GM21360 (cell line): ENCODE results near the gene PKM.
"Not testable (repeated sequence)": the region's sequence is repeated elsewhere in the genome, so short reads cannot be mapped to it uniquely, and the experiment has no call there.

Source experiments
- ATAC-seq: cut with Tn5 transposase; IDR thresholded peaks from one replicate; pipeline ENCODE4 v1.9.1; 2021; ENCODE audit warnings: mild to moderate bottlenecking, moderate library complexity; ENCODE audit not compliant: unreplicated experiment

Gene PKM

DNA sequence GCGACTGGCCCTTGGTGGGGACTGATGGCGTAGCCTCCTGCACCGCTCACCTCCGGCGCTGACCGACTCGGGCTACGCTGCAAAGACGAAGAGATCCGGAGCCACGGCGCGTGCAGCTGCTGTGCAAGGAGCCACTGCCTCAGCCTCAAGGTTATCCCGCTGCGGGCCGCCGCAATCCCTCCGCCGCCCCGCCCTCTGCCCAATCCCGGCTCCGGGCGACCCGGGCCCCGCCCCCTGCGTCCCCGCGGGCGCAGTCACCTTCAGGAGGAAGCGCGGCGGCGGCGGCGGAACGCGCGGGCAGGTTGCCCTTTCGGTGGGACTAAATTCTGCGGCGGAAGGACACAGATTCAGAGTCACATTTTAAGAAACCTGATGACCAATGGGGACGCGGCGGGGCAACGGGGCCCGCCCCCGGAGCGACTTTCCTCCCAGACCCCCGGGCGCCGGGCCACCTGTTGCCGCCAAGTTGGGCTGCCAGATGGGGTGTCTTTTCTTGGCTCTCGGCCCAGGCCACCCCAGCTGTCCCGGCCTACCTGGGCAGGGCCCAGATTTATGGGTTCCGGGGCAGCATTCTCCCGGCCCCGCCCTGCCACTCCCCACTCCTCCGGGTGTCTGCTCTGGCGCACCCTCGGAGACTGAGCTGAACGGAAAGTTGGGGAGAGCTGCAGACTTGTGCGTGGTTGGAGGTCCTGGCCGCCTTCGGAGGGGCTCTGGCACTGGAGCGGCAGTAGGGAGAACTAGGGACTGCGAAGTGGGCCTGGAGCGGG, at the start of gene PKM:
Gene PKM (minus strand): TSS at position 125 of the 767 bp plus-strand sequence. CDS start 12,093 bp downstream, outside the sequence.
- peak; percentile 39 for ATAC-seq

DNA sequence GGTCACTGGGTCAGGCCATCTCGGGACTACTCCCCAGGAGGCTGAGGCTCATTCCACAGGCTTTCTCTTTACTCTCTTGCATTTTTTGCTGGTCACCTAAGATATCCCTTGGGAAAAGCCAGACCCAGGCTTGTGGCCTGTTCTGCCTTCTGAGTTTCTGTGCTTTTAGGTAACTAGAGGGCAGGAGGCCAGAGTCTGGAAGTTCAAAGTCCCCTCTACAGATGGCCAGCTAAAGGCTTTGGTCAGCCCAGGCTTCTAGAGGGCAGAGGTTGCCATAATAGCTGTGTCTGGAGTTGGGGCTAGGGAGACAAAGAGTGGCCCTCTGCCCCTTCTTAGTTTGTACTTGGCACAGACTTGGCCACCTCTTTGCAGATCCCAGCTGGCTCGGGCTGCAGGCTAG, 49.8 kb upstream of the PKM start:
- ATAC-seq: no peak

DNA sequence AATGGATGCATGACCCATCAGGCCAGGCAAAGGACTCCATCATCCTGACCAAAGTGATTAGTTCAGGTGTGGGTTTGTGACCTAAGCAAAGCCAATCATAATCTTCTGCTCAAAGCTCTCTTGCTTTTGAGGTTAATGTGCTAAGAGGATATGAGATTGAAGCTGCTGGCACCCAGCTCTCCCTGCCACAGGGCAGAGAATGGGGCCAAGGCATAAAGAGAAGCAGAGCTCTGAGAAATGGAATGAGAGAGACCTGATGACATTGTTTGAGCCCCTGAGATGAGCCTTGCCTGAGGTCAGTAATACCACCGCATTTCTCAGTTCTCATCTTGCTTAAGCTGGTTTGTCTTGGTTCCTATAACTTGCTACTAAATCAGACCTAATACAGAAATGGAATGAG, 47.7 kb upstream of the PKM start:
- no peak for ATAC-seq

DNA sequence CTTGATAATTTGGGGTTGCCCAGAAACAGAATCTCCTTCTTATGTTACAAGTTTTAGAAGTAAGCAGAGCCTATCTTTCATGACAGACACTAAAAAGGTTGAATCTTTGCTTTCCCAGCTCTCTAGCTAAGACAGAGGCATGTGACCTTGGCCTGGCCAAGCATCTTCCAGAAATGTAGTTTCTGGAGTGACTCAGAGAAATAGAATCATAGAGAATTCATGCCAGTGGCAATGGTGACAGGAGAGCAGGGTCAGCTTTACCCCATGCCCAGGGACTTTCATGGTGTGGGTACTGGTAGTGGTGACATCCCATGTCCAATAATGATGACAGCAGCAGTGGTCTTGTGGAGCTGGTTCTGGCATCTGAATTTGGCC, 45.3 kb upstream of the PKM start:
- no peak for ATAC-seq

DNA sequence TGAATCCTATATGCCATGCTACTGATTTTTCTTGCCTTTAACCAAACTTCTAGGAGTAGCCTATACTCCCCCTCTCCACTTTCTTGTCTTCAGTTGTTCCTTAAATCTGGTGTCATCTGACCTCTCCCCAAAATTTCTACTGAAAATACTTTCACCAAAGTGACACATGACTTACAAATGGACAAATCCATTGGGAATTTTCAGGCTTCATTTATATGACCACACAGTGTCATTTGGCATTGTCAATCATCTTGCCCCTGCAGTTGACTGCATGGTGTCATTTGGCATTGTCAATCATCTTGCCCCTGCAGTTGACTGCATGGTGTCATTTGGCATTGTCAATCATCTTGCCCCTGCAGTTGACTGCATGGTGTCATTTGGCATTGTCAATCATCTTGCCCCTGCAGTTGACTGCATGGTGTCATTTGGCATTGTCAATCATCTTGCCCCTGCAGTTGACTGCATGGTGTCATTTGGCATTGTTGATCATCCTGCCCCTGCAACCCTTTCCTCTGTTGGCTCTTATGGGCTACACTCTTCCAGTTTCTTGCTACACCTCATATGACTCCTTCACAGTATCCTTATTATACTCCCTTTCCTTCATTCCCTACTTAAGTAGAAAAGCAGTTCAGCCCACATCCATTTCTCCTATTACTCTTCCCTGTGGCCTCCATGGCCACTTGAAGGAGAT, 44.8 kb upstream of the PKM start:
- ATAC-seq: not testable (repeated sequence)

DNA sequence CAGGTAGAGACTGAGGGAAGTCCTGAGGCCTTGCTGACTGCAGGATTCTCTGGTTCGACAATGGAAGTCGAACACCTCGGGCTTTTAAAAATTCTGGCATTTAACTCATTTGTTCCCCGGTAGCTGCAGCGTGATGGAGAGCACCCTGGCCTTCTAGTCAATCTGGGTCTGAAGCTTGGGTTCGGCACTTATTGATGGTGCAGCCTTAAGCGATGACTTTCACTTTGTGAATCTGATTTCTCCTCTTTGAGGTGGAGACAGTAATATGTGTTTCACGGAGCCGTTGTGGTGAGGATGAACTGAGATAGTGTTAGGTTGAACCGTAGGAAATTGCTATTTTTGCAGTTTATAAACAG, 42.0 kb upstream of the PKM start:
- ATAC-seq: no peak

DNA sequence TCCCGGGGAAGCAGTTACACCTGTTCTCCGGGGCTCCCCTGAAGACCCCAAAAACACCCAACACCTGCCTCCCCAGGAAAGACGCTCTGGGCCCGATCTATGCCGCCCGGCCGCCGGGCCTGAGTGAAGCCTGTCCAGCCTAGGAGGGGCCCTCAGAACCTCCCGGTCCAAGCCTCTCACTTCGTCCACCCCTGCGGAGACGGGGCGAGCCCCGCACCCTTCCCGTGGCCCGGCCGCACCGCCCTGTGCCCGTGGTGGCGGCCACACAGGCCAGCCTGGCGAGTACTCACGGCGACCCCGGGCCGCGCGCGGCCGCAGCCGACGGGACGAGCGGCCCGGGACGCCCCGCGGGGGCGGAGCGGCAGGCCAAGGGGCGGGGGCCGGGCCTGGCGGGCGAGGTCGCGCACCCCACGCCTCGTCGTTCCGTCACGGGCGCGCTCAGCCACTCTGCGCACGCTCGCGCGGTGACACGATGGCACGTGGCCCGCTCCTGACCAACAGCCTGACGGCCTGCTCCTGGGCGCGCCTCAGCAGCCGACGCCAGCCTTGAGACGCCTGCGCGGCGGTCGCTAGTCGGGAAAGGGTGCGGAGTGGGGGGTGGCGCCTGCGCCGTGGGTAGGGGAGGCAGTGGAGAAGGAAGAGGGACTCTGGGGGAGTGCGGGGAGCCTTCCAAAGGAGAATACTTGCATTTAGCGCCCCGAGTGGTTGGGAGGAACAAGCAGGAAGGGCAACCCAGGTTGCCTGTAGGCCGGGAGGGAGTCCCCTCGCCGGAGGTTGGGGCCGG, 41.4 kb upstream of the PKM start, which contains the start of gene PARP6:
Gene PARP6 (minus strand): TSS at position 342 of the 784 bp plus-strand sequence. CDS start 5,077 bp downstream, outside the sequence.
- ATAC-seq: peak; percentile 96

DNA sequence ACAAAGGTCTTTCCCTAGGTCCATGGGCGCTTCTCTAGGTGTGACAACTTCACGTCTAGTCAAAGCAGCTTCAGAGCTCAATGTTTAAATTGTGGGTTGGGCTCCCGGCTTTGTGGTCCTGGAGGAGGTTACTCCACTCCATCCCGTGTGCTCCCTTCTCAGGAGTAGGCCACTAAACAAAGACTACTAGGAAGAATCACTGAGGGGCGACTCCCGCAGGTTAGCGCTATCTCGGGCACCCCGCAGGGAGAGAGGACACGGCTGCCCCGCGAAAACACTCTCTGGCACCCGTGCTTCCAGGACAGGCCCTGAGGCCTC, 40.9 kb upstream of the PKM start:
- ATAC-seq: no peak

DNA sequence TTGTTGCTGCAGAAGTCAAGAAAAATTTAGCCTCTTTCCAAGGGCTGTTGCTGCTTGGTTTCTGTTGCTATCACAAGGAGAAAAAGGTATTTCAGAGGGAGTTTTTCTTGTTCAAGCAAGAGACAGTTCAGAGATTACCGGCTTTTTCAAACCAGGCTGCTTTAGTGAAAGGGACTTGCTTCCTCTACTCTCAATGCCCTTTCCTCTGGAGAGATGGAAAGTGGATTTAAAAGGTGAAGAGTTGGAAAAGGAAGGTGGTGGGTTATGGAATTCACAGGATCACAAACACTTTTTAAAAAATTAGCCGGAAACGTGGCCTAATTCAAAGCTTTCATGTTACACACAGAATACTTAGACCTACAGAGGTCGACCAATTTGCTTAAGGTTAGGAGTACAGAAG, 40.2 kb upstream of the PKM start:
- ATAC-seq: no peak

DNA sequence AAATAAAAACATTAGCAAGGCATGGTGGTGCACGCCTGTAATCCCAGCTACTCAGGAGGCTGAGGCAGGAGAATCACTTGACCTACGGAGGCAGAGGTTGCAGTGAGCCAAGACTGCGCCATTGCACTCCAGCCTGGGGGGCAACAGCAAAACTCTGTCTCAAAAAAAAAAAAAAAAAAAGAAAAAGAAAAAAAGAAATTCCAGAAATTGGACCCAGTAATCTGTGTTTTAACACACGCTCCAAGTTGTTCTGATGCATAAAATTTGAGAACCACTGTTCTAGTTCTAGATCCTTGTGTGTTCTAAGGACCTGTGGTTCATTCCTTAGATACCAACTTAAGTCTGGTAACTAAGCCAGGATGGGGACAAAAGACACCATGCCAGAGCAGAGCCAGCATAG, 38.7 kb upstream of the PKM start:
- no peak for ATAC-seq

DNA sequence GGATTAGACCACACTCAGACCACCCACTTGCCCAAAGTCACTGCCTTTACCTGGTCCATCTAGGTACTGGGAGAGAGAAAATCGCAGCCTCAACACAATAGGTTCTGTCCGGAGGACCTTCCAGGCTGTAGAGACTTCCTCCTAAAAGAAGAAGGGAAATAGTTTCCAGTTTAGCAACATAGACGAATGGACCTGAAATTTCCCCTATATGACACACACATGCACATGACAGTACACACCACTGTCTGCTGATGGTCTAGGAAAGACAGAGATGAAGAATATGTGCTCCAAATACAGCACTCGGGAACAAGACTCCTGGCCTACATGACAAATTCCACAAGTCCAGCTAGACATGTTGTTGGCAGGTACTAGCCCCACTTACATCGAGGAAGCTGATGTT, 34.0 kb upstream of the PKM start:
- no peak for ATAC-seq

DNA sequence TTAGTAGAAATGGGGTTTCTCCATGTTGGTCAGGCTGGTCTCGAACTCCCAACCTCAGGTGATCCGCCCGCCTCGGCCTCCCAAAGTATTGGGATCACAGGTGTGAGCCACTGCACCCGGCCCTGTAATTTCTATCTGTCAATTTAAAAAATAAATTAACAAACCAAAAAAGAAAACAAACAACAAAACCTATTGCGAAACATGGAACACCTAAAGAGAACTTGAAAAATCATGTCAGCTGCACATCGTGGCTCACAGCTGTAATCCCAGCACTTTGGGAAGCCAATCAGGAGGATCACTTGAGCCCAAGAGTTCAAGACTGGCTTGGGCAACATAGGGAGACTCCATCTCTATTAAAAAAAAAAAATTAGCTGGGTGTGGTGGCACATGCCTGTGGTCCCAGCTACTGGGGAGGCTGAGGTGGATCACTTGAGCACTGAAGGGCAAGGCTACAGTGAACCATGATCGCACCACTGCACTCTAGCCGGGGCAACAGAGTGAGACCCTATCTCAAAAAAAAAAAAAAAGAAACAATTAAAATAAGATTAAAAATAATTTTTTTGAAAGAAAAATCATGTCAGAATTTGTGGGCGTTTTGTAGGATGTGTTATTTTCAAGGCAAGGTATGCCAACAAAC, 21.8 kb upstream of the PKM start:
- no peak for ATAC-seq

DNA sequence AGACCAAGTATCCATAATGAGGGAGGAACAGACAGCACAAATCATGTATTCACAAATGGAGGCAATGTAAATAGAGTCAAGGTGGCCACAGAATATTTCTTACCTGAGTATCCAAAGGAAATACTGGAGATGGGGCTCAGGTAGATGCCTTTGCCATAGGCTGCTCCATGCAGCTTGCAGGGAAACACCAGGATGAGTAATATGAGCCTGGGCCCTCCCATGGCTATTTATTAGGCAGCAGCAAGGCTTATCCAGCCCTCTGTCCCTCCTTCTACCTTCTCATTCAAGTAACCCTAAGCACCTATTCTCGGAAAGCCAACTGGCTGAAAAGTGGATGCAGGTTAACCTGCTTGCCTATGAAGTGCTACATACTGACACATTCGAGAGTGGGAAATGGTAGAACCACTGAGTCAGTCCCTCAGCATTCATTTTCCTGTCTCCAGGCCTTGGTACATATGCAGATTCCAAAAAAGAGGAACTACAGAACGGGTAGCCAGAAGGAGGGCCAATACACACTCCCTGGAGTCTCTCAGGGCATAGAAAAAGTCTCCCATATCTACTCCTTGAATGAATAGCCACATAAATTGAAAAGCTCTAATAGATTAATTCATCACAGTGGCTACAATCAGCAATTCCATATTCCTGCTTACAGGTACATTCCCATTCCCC, 18.3 kb upstream of the PKM start:
- no peak for ATAC-seq

DNA sequence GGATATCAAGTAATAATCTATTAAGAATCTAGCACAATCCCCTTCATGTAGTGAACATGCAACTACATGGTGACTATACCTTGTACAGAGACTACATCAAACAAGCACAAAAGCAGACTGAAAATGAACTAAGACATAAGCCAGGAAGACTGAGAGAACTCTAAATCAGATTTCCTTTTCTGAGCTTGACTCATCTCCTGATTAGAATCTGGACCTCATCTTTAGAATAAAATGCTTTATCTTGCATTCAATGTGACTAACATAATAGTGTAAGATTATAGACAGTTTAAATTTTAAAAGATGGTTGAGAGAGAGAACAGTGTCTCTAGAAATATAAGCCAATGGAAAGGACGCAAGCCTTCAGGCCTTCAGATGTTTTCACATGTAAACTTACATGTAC, 17.5 kb upstream of the PKM start:
- ATAC-seq: no peak

DNA sequence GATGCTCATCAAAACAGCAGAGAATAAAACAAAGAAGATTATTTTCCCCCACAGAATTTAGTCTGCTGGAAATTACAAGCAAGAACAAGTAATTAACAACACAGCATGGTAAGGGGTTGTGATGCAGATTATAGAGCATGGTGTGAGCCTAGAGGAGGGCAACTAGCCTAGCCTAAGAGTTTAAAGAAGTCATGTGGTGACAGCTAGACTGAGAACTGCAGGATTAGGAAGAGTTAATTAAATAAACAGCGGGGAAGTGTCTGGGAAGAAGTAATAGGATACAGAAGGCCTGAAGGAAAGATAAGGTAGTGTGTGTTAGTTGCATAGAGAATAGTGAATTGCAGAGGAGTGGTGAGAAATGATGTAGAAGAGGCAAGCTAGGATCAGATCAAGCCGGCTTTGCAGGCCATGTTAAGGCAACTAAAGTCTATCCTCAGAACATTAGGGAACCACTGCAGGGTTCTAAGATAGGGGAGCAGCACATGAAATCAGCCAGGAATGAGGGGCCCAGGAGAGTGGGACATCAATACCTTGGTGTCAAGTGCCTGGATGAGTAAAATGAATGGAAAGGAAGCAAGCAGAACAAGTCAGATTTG, 11.9 kb upstream of the PKM start:
- ATAC-seq: no peak

DNA sequence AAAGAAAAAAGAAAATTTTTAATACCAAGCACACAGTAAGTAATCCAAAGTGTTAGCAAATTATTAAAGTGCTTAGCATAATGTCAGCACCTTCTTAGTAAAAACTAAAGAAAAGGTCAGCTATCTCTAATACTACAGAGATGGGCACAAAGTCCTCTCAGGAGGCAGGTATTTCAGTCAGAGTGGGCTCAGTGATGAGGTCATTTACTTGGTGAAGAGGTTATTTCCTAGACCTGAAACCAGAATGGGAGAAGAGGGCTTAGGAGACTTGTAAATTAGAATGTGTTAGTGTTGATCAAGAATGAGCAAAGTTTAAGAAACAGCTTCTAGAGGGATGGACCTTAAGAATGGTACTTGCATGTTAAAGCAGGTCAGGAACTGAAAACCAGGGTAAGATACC, 8.7 kb upstream of the PKM start:
- ATAC-seq: no peak

DNA sequence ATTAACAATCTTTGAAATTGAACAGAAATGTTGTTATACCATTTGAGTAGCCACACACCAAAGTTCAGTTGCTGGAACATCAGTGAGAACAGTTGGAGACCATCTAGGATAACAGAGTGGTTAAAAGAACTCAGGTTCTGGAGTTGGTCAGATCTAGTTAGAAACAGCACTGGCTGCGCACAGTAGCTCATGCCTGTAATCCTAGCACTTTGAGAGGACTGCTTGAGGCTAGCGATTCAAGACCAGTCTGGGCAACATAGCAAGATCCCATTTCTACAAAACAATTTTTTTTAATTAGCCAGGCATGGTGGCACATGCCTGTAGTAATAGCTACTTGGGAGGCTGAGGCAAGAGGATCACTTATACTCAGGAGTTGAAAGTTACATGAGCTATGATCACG, 7.6 kb upstream of the PKM start:
- no peak for ATAC-seq

DNA sequence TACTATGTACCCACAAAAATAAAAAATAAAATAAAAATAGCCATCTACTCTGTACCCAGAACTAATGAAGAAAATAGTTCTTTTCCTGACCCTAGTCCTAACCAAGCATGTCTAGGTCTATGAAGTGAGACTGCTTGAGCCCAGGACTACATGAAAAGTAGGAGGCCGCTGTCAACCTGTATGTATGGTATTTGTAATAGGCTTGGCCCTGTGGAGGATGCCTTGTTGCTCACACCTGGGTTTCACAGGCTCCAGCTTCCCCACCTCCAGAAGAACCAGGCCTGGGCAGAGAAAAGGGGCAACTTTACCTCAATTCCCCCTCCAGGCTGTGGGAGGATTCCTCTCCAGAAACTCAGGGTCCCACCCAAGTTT, 6.8 kb upstream of the PKM start:
- no peak for ATAC-seq

DNA sequence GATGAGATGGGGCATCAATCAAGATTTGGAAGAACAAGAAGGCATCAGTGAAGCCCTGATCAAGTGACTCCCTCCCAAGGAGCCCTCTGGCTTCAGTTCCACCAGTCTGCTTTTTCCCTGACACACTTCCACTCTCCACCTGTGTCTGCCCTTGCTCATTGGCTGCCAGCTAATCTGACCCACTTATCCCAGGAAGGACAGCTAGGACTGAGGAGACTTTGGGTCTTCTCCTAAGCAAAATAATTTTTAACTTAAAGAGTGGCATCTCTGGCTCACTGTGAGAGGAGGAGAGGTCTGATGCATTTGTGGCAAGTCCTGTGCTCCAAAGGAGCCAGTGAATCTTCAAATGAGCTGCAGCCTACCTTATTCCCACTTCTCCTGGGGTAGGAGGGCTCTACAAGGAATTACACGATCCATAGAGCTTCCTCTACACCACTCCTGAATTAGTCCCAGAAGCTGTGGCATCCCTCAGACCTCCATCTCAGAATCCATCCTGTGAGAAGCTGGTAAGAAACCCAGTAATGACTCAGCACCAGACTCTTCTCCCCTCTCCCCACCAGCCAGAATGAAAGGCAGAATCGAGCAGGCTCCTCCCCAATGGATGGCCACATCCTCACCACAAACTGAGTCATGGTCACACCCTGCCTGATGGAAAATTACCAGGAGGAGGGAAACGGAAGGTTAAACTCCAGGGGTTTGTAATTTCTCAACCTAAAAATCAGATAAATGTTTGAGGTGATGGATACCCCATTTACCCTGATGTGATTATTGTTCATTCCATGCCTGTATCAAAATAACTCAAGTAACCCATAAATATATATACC, 6.3 kb upstream of the PKM start:
- peak; percentile 71 for ATAC-seq
